Measurements from ENCODE around the gene BAHCC1. TPM values are rescaled to one million over a fixed set of nuclear protein-coding genes. Genes with fewer than 3 reads are reported as not detected.
A peak's percentile ranks its signal among the peaks of the same experiment; 100 is the strongest.
"Not testable (repeated sequence)": the region's sequence is repeated elsewhere in the genome, so short reads cannot be mapped to it uniquely, and the experiment has no call there.

Gene BAHCC1
- total RNA-seq, 5 donors from 2014 or later (not counting 1 experiment from before 2014, with no cell fraction given), result 0.23 to 0.82 (median 0.33) TPM

- POLR2A ChIA-PET, result no interaction called here
Observed at GRCh38 chr17:81420769-81421462, 25.7 kb downstream of the BAHCC1 start.

GRCh38 chr17:81422776-81423697, 27.8 kb downstream of the BAHCC1 start:
- Mint-ChIP-seq H3K4me1 (peaks cover 0 to 5% (median 4%) of the 10 kb centered on the region in 3 donors), H3K27me3 (peaks cover 0 to 9% of the 10 kb centered on the region in 2 donors), H3K9me3 (no peaks in the 10 kb centered on the region), H3K4me3 (no peak overlapping the region), H3K27ac (no peak overlapping the region), H3K36me3 (no peaks in the 10 kb centered on the region)
- DNase-seq (no peak), ATAC-seq (replicated peaks in 1 of 4) (no peak)
- Histone ChIP-seq H3K36me3 (ENCODE audit: control insufficient read depth in 2 of 2, extremely low read depth in 1 of 2, insufficient read depth in 1 of 2, low read length in 1 of 2) (no peaks in the 10 kb centered on the region), H3K9me3 (no peaks in the 10 kb centered on the region), H3K4me1 (ENCODE audit: control insufficient read depth in 1 of 2, extremely low read depth in 1 of 2, insufficient read depth in 2 of 2, low read length in 2 of 2) (peaks cover 0 to 29% of the 10 kb centered on the region in 2 experiments), H3K27me3 (replicated peaks in 1 of 2; ENCODE audit: control insufficient read depth in 2 of 2, extremely low read depth in 1 of 2, insufficient read depth in 2 of 2, low read length in 1 of 2) (peaks cover 0 to 73% of the 10 kb centered on the region in 2 experiments), H3K27ac (ENCODE audit: low read length) (no peak overlapping the region), H3K4me3 (ENCODE audit: control insufficient read depth in 1 of 2, extremely low read depth in 1 of 2, low read length in 1 of 2) (no peak overlapping the region)
- WGBS (ENCODE audit: insufficient coverage), result 65% methylated on average over 23 of the region's 34 CpGs
- POLR2A ChIA-PET, result interaction anchor here in 1 of 2 donors (0.6 kb wide), 1 partner anchor 26 kb away, joined by 3 read pairs; no protein-coding TSS in a partner anchor
- CTCF ChIA-PET, result no interaction called here

More at GRCh38 chr17:81420769-81421462, 25.7 kb downstream of the BAHCC1 start:
- H3K27me3 ChIP-seq (replicated peaks in 1 of 2; ENCODE audit: control insufficient read depth in 2 of 2, extremely low read depth in 1 of 2, insufficient read depth in 2 of 2, low read length in 1 of 2), result peaks cover 0 to 74% of the 10 kb centered on the region in 2 experiments
- no peaks in the 10 kb centered on the region for H3K9me3 ChIP-seq
- H3K9me3 Mint-ChIP-seq, result no peaks in the 10 kb centered on the region
- no peak overlapping the region for H3K4me3 ChIP-seq (ENCODE audit: control insufficient read depth in 1 of 2, extremely low read depth in 1 of 2, low read length in 1 of 2)
- 80% methylated on average over 19 of the region's 24 CpGs for whole genome bisulfite sequencing (ENCODE audit: insufficient coverage)
- H3K4me3 Mint-ChIP-seq, result no peak overlapping the region
- peaks cover 0 to 12% of the 10 kb centered on the region in 2 experiments for H3K4me1 ChIP-seq (ENCODE audit: control insufficient read depth in 1 of 2, extremely low read depth in 1 of 2, insufficient read depth in 2 of 2, low read length in 2 of 2)
- DNase-seq (no peak), ATAC-seq (replicated peaks in 1 of 4) (no peak)
- no peak overlapping the region for H3K27ac Mint-ChIP-seq
- CTCF ChIA-PET, result no interaction called here
- H3K27ac ChIP-seq (ENCODE audit: low read length), result no peak overlapping the region
- no peaks in the 10 kb centered on the region for H3K36me3 ChIP-seq (ENCODE audit: control insufficient read depth in 2 of 2, extremely low read depth in 1 of 2, insufficient read depth in 1 of 2, low read length in 1 of 2)
- peaks cover 2% of the 10 kb centered on the region in 2 donors for H3K27me3 Mint-ChIP-seq
- H3K36me3 Mint-ChIP-seq, result no peaks in the 10 kb centered on the region
- no peaks in the 10 kb centered on the region for H3K4me1 Mint-ChIP-seq

- H3K27me3 ChIP-seq (replicated peaks in 1 of 2; ENCODE audit: control insufficient read depth in 2 of 2, extremely low read depth in 1 of 2, insufficient read depth in 2 of 2, low read length in 1 of 2), result peaks cover 0 to 73% of the 10 kb centered on the region in 2 experiments
- CTCF ChIA-PET, result no interaction called here
Observed at GRCh38 chr17:81423698-81424071, 28.4 kb downstream of the BAHCC1 start.

GRCh38 chr17:81424151-81425017, 29.1 kb downstream of the BAHCC1 start:
- H3K27me3 Mint-ChIP-seq, result peaks cover 0 to 17% of the 10 kb centered on the region in 2 donors
- POLR2A ChIA-PET, result no interaction called here

More at GRCh38 chr17:81423698-81424071, 28.4 kb downstream of the BAHCC1 start:
- no peaks in the 10 kb centered on the region for H3K36me3 Mint-ChIP-seq
- no peaks in the 10 kb centered on the region for H3K9me3 Mint-ChIP-seq
- Histone ChIP-seq H3K27ac (ENCODE audit: low read length) (no peak overlapping the region), H3K9me3 (no peaks in the 10 kb centered on the region), H3K4me1 (ENCODE audit: control insufficient read depth in 1 of 2, extremely low read depth in 1 of 2, insufficient read depth in 2 of 2, low read length in 2 of 2) (peaks cover 0 to 36% of the 10 kb centered on the region in 2 experiments), H3K36me3 (ENCODE audit: control insufficient read depth in 2 of 2, extremely low read depth in 1 of 2, insufficient read depth in 1 of 2, low read length in 1 of 2) (no peaks in the 10 kb centered on the region), H3K4me3 (ENCODE audit: control insufficient read depth in 1 of 2, extremely low read depth in 1 of 2, low read length in 1 of 2) (no peak overlapping the region)
- WGBS (ENCODE audit: insufficient coverage), result 93% methylated on average over 12 of the region's 16 CpGs
- DNase-seq (no peak), ATAC-seq (replicated peaks in 1 of 4) (no peak)
- no peak overlapping the region for H3K27ac Mint-ChIP-seq
- no peak overlapping the region for H3K4me3 Mint-ChIP-seq
- POLR2A ChIA-PET, result no interaction called here
- peaks cover 0 to 14% of the 10 kb centered on the region in 2 donors for H3K27me3 Mint-ChIP-seq
- H3K4me1 Mint-ChIP-seq, result peaks cover 0 to 7% (median 5%) of the 10 kb centered on the region in 3 donors

GRCh38 chr17:81425041-81425440, 29.8 kb downstream of the BAHCC1 start:
- ATAC-seq (replicated peaks in 1 of 4); H3K27ac Mint-ChIP-seq; H3K4me3 Mint-ChIP-seq; H3K9me3 ChIP-seq; DNase-seq; H3K36me3 Mint-ChIP-seq; H3K4me1 Mint-ChIP-seq; POLR2A ChIA-PET; H3K4me3 ChIP-seq (ENCODE audit: control insufficient read depth in 1 of 2, extremely low read depth in 1 of 2, low read length in 1 of 2); H3K27ac ChIP-seq (ENCODE audit: low read length); H3K9me3 Mint-ChIP-seq; H3K36me3 ChIP-seq (ENCODE audit: control insufficient read depth in 2 of 2, extremely low read depth in 1 of 2, insufficient read depth in 1 of 2, low read length in 1 of 2); CTCF ChIA-PET: not testable (repeated sequence)
- Histone ChIP-seq H3K4me1 (ENCODE audit: control insufficient read depth in 1 of 2, extremely low read depth in 1 of 2, insufficient read depth in 2 of 2, low read length in 2 of 2) (peaks cover 0 to 48% of the 10 kb centered on the region in 2 experiments), H3K27me3 (replicated peaks in 1 of 2; ENCODE audit: control insufficient read depth in 2 of 2, extremely low read depth in 1 of 2, insufficient read depth in 2 of 2, low read length in 1 of 2) (peaks cover 0 to 74% of the 10 kb centered on the region in 2 experiments)
- H3K27me3 Mint-ChIP-seq, result peaks cover 0 to 17% of the 10 kb centered on the region in 2 donors

More at GRCh38 chr17:81424151-81425017, 29.1 kb downstream of the BAHCC1 start:
- no peak overlapping the region for H3K4me3 ChIP-seq (ENCODE audit: control insufficient read depth in 1 of 2, extremely low read depth in 1 of 2, low read length in 1 of 2)
- H3K27ac ChIP-seq (ENCODE audit: low read length), result no peak overlapping the region
- H3K36me3 ChIP-seq (ENCODE audit: control insufficient read depth in 2 of 2, extremely low read depth in 1 of 2, insufficient read depth in 1 of 2, low read length in 1 of 2), result no peaks in the 10 kb centered on the region
- CTCF ChIA-PET, result no interaction called here
- H3K4me1 ChIP-seq (ENCODE audit: control insufficient read depth in 1 of 2, extremely low read depth in 1 of 2, insufficient read depth in 2 of 2, low read length in 2 of 2), result peaks cover 0 to 43% of the 10 kb centered on the region in 2 experiments
- 94% methylated on average over 2 of the region's 5 CpGs for WGBS (ENCODE audit: insufficient coverage)
- ATAC-seq (replicated peaks in 1 of 4) (no peak), DNase-seq (peak in 1 of 35 experiments; percentile 29)
- H3K27me3 ChIP-seq (replicated peaks in 1 of 2; ENCODE audit: control insufficient read depth in 2 of 2, extremely low read depth in 1 of 2, insufficient read depth in 2 of 2, low read length in 1 of 2), result peaks cover 0 to 73% of the 10 kb centered on the region in 2 experiments
- no peaks in the 10 kb centered on the region for H3K36me3 Mint-ChIP-seq
- peaks cover 0 to 10% (median 6%) of the 10 kb centered on the region in 3 donors for H3K4me1 Mint-ChIP-seq
- H3K9me3 Mint-ChIP-seq, result no peaks in the 10 kb centered on the region
- no peak overlapping the region for H3K4me3 Mint-ChIP-seq
- no peaks in the 10 kb centered on the region for H3K9me3 ChIP-seq
- no peak overlapping the region for H3K27ac Mint-ChIP-seq

Measured in T-cell (primary cell).